B cell (primary cell): ENCODE measurements around the gene CALR. TPM values are rescaled to one million over a fixed set of nuclear protein-coding genes. Genes with fewer than 3 reads are reported as not detected.
"Not testable (repeated sequence)": the region's sequence is repeated elsewhere in the genome, so short reads cannot be mapped to it uniquely, and the experiment has no call there.

Source experiments
- ATAC-seq: fragments of 200-7000 bp; cut with Tn5 transposase; one replicate; pipeline ENCODE4 v1.10.0; 2021; ENCODE audit warnings: low read depth, mild to moderate bottlenecking, moderate number of reproducible peaks, moderate library complexity
- CTCF ChIA-PET: fragments of 350-600 bp; sonication (Branson Sonifier 250); formaldehyde crosslinking; loops from one replicate; lab custom pipeline; 2021; ENCODE audit warnings: antibody characterized with exemption, inconsistent platforms; lab: Charles Lee
- POLR2A ChIA-PET: fragments of 350-600 bp; sonication (Branson Sonifier 250); formaldehyde crosslinking; loops from one replicate; lab custom pipeline; 2021; ENCODE audit warnings: antibody characterized with exemption; lab: Charles Lee
- DNase-seq: peaks from one replicate; pipeline ENCODE4 v3.0.0; 2013
- H2AFZ ChIP-seq: 2 replicates; pipeline ENCODE4 v1.6.1; 2012; ENCODE audit warnings: mild to moderate bottlenecking, low read depth, low read length; ENCODE audit not compliant: insufficient read depth, poor library complexity, severe bottlenecking
- H3K27ac ChIP-seq, 2 donors: 1 replicate in 1 of 2; 2 replicates in 1 of 2; pipeline ENCODE4 v1.5.1; 2012 to 2013; ENCODE audit warnings: low read length in 2 of 2, mild to moderate bottlenecking in 2 of 2, moderate library complexity in 1 of 2
- H3K27me3 ChIP-seq, 4 experiments: fragments of 200-600 bp in 1 of 4; sonication (generic) in 1 of 4; replicated peaks in 1 of 4; 1 replicate in 2 of 4; 2 replicates in 2 of 4; pipeline versions ENCODE4 v1.6.1 to v1.7.0; 2013 to 2016; ENCODE audit warnings: low read length in 3 of 4, mild to moderate bottlenecking in 2 of 4, mixed read lengths in 1 of 4, moderate library complexity in 1 of 4; ENCODE audit not compliant: insufficient read depth in 4 of 4, control insufficient read depth in 3 of 4; ENCODE audit errors: control extremely low read depth in 1 of 4
- H3K36me3 ChIP-seq, 2 experiments: replicated peaks in 1 of 2; 1 replicate in 1 of 2; 2 replicates in 1 of 2; pipeline versions ENCODE4 v1.6.1 to v1.7.1; 2013; ENCODE audit warnings: low read length in 1 of 2; ENCODE audit not compliant: insufficient read depth in 2 of 2, control insufficient read depth in 1 of 2; ENCODE audit errors: control extremely low read depth in 1 of 2, extremely low read depth in 1 of 2
- H3K4me1 ChIP-seq, 2 donors: fragments of 200-600 bp in 1 of 2; sonication (generic) in 1 of 2; 1 replicate in 1 of 2; 2 replicates in 1 of 2; pipeline versions ENCODE4 v1.5.1 to v1.6.1; 2013 to 2017; ENCODE audit warnings: low read length in 2 of 2; ENCODE audit not compliant: control insufficient read depth in 2 of 2, insufficient read depth in 2 of 2
- H3K4me2 ChIP-seq: replicated peaks from 2 replicates; pipeline ENCODE3; 2012; ENCODE audit warnings: mild to moderate bottlenecking, low read depth, low read length; ENCODE audit not compliant: poor library complexity, severe bottlenecking
- H3K4me3 ChIP-seq, 5 experiments: fragments of 200-600 bp in 1 of 5; sonication (generic) in 1 of 5; 1 replicate in 3 of 5; 2 replicates in 2 of 5; pipeline versions ENCODE4 v1.5.1 to v1.7.0; 2011 to 2016; ENCODE audit warnings: low read length in 4 of 5, mild to moderate bottlenecking in 4 of 5, low read depth in 2 of 5, control low read depth in 1 of 5, moderate library complexity in 1 of 5; ENCODE audit not compliant: insufficient read depth in 1 of 5; ENCODE audit errors: control extremely low read depth in 1 of 5, extremely low read depth in 1 of 5
- H3K79me2 ChIP-seq: fragments of 200-600 bp; sonication (generic); one replicate; pipeline ENCODE4 v1.6.0; 2016; ENCODE audit warnings: low read length; ENCODE audit not compliant: control insufficient read depth, insufficient read depth
- H3K9ac ChIP-seq: fragments of 200-600 bp; sonication (generic); 2 replicates; pipeline ENCODE4 v1.6.1; 2017; ENCODE audit warnings: mild to moderate bottlenecking, low read length, moderate library complexity
- H3K9me3 ChIP-seq, 3 donors: one replicate each; pipeline versions ENCODE4 v1.6.1 to v1.7.1; 2013; ENCODE audit warnings: low read length in 2 of 3; ENCODE audit not compliant: control insufficient read depth in 2 of 3, insufficient read depth in 1 of 3; ENCODE audit errors: control extremely low read depth in 1 of 3
- H4K20me1 ChIP-seq: 2 replicates; pipeline ENCODE4 v1.6.0; 2012; ENCODE audit warnings: mild to moderate bottlenecking, low read length; ENCODE audit not compliant: insufficient read depth, control insufficient read depth, poor library complexity, severe bottlenecking
- H3K27ac Mint-ChIP-seq: one replicate; pipeline ENCODE4 v1.8.0; 2021; ENCODE audit warnings: mixed read lengths
- H3K27me3 Mint-ChIP-seq: one replicate; pipeline ENCODE4 v1.8.0; 2021; ENCODE audit warnings: mixed read lengths
- H3K4me1 Mint-ChIP-seq: one replicate; pipeline ENCODE4 v1.8.0; 2021; ENCODE audit warnings: mixed read lengths
- H3K4me3 Mint-ChIP-seq: one replicate; pipeline ENCODE4 v1.8.0; 2021; ENCODE audit warnings: mixed read lengths
- H3K9me3 Mint-ChIP-seq: one replicate; pipeline ENCODE4 v1.8.0; 2022; ENCODE audit warnings: mixed read lengths; ENCODE audit not compliant: insufficient read depth
- EZH2 ChIP-seq: IDR thresholded peaks from 2 replicates; pipeline ENCODE4 v1.6.1; 2012; ENCODE audit warnings: borderline replicate concordance, low read depth, mild to moderate bottlenecking, moderate library complexity, low read length; ENCODE audit not compliant: insufficient read depth, poor library complexity, severe bottlenecking
- whole genome bisulfite sequencing: methylation state at CpG from one replicate; pipeline ENCODE4 v1.1.5; 2013; ENCODE audit warnings: missing lambda C conversion rate; ENCODE audit not compliant: insufficient coverage; 5-methylcytosine and 5-hydroxymethylcytosine counted together
- intact Hi-C: fragments of 100-400 bp; cut with micrococcal nuclease; formaldehyde crosslinking; loops from one replicate; pipeline ENCODE4 v1.10.0; 2022
- polyA plus RNA-seq: library from polyadenylated mRNA; depleted of rRNA; stranded (reverse); fragments of >200 nt; gene quantifications from 2 replicates; pipeline ENCODE4 v1.2.3, GENCODE V29; 2012
- total RNA-seq, 2 donors: library from RNA; stranded (reverse); fragments of 120-200 nt in 1 of 2; gene quantifications; 1 replicate in 1 of 2; 2 replicates in 1 of 2; pipeline versions ENCODE4 v1.2.3 to v1.2.4, GENCODE V29; 2013 to 2022
- TF ChIP-seq, protein P1 (sequence below): fragments of 200-600 bp; IDR thresholded peaks from one replicate; pipeline ENCODE4 v1.8.0; 2022; ENCODE audit warnings: antibody characterized with exemption, mild to moderate bottlenecking

CALR gene
- total and polyA plus RNA-seq, 2 donors (not counting 1 experiment from before 2014, with no cell fraction given): 214 to 385 TPM

DNA sequence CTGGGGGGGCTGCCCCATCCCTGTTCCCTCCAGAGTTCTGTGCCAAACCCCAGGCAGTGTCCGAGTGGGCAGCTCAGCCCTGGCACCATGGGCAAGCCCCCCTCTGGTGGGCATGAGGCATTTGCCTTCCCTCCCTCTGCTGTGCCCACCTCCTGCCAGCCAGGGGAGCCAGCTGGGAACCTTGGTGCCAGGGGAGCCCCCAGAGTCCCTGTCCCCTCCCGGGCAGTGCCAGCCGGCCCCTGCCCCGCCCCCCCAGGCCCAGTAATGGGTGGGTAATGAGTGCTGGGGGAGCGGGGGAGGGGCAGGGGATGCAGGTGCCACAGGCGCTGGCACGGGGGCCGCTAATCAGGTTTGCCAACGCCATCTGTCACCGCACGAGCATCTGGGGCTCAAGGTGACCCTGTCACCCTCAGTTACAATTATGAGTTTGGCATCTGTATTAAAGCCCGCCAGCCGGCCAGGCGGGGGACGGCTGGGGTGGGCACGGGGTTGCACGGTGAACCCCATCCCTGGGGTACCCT lies 36.9 kb downstream of the CALR start:
- Mint-ChIP-seq H3K4me1 (peaks cover 10% of the 10 kb centered on the region), H3K27me3 (peaks cover 12% of the 10 kb centered on the region), H3K9me3 (no peaks in the 10 kb centered on the region), H3K4me3 (no peak overlapping the region), H3K27ac (no peak overlapping the region)
- Histone ChIP-seq H3K36me3 (no peaks in the 10 kb centered on the region), H3K27ac (no peak overlapping the region), H4K20me1 (no peaks in the 10 kb centered on the region), H3K27me3 (peaks cover 0 to 14% (median 1%) of the 10 kb centered on the region in 4 experiments), H2AFZ (no peak overlapping the region), H3K9me3 (no peaks in the 10 kb centered on the region), H3K79me2 (no peaks in the 10 kb centered on the region), H3K9ac (no peak overlapping the region), H3K4me3 (no peak overlapping the region), H3K4me2 (no peak overlapping the region), H3K4me1 (peaks cover 3 to 12% of the 10 kb centered on the region in 2 donors)
- no peak for TF ChIP-seq EZH2
- TF ChIP-seq, protein P1, sequence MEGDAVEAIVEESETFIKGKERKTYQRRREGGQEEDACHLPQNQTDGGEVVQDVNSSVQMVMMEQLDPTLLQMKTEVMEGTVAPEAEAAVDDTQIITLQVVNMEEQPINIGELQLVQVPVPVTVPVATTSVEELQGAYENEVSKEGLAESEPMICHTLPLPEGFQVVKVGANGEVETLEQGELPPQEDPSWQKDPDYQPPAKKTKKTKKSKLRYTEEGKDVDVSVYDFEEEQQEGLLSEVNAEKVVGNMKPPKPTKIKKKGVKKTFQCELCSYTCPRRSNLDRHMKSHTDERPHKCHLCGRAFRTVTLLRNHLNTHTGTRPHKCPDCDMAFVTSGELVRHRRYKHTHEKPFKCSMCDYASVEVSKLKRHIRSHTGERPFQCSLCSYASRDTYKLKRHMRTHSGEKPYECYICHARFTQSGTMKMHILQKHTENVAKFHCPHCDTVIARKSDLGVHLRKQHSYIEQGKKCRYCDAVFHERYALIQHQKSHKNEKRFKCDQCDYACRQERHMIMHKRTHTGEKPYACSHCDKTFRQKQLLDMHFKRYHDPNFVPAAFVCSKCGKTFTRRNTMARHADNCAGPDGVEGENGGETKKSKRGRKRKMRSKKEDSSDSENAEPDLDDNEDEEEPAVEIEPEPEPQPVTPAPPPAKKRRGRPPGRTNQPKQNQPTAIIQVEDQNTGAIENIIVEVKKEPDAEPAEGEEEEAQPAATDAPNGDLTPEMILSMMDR: no peak
- WGBS: 82% methylated on average over 12 of the region's 17 CpGs
- ATAC-seq: no peak
- DNase-seq: no peak
- intact Hi-C loops: loop anchor here (5.0 to 10.0 kb wide), 2 partner anchors 220 to 457 kb away; no protein-coding TSS in a partner anchor
- ChIA-PET CTCF (interaction anchor here (1.7 to 12.5 kb wide), 7 partner anchors 10 to 287 kb away, joined by 9 to 285 read pairs (median 27); no protein-coding TSS in a partner anchor), POLR2A (no interaction called here)

DNA sequence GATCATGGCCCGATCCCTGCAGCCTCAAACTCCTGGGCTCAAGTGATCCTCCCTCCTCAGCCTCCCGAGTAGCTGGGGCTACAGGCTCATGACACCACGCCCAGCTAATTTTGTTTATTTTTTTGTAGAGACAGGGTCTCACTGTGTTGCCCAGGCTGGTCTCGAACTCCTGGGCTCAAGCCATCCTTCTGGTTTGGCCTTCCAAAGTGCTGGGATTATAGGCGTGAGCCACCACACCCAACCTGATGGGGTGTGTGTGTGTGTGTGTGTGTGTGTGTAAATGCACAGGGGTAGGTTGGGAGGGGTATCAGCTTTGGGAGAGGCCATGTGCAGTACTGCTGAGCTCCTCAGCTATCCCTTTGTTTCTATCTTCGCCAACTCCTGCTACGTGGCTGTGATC lies 37.7 kb downstream of the CALR start:
- not testable (repeated sequence) for H3K27ac Mint-ChIP-seq, H3K9me3 Mint-ChIP-seq, H3K9me3 ChIP-seq, ATAC-seq, H3K36me3 ChIP-seq, H4K20me1 ChIP-seq, H3K9ac ChIP-seq, H3K27ac ChIP-seq, H3K79me2 ChIP-seq, H3K4me3 ChIP-seq, H3K4me2 ChIP-seq, H3K4me3 Mint-ChIP-seq, H2AFZ ChIP-seq, H3K4me1 Mint-ChIP-seq, DNase-seq
- H3K27me3 Mint-ChIP-seq: peaks cover 12% of the 10 kb centered on the region
- ChIA-PET CTCF (interaction anchor here (1.1 to 12.5 kb wide), 16 partner anchors 8 to 614 kb away, joined by 3 to 285 read pairs (median 16); partner anchors contain the start of gene DAND5), POLR2A (interaction anchor here (1.8 kb wide), 1 partner anchor 11 kb away, joined by 9 read pairs; no protein-coding TSS in a partner anchor)
- Histone ChIP-seq H3K4me1 (peaks cover 3 to 16% of the 10 kb centered on the region in 2 donors), H3K27me3 (peaks cover 0 to 17% (median 1%) of the 10 kb centered on the region in 4 experiments)
- intact Hi-C loops: loop anchor here (5.0 to 10.0 kb wide), 2 partner anchors 219 to 456 kb away; no protein-coding TSS in a partner anchor
- 83% methylated on average over 5 of the region's 7 CpGs for WGBS
